GM23248 (cell line): ENCODE measurements around the gene HSPG2.

Experiments
- EZH2 ChIP-seq: fragments of 200-600 bp; sonication (generic); IDR thresholded peaks from 2 replicates; pipeline ENCODE4 v1.6.1; 2018; ENCODE audit warnings: antibody characterized with exemption, mild to moderate bottlenecking; ENCODE audit not compliant: insufficient read depth, poor library complexity, severe bottlenecking
- EZH2phosphoT487 ChIP-seq: fragments of 200-600 bp; sonication (generic); IDR thresholded peaks from 2 replicates; pipeline ENCODE4 v1.6.1; 2018; ENCODE audit warnings: antibody characterized with exemption, moderate library complexity, mild to moderate bottlenecking, low read depth; ENCODE audit not compliant: insufficient read depth

- no peak for TF ChIP-seq EZH2phosphoT487
- TF ChIP-seq EZH2, result no peak
These were observed 25.7 kb downstream of the HSPG2 start for GRCh38 chr1:21911205-21912001.
